IPS DF 4.7 (cell line): Measurements from ENCODE around the gene TANK.
"Not testable (repeated sequence)": the region's sequence is repeated elsewhere in the genome, so short reads cannot be mapped to it uniquely, and the experiment has no call there.

Source experiments
- DNase-seq: peaks from one replicate; pipeline ENCODE4 v3.0.0-alpha.2; 2013; ENCODE audit warnings: low spot score; ENCODE audit errors: extremely low read depth

Gene TANK, protein sequence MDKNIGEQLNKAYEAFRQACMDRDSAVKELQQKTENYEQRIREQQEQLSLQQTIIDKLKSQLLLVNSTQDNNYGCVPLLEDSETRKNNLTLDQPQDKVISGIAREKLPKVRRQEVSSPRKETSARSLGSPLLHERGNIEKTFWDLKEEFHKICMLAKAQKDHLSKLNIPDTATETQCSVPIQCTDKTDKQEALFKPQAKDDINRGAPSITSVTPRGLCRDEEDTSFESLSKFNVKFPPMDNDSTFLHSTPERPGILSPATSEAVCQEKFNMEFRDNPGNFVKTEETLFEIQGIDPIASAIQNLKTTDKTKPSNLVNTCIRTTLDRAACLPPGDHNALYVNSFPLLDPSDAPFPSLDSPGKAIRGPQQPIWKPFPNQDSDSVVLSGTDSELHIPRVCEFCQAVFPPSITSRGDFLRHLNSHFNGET

DNA sequence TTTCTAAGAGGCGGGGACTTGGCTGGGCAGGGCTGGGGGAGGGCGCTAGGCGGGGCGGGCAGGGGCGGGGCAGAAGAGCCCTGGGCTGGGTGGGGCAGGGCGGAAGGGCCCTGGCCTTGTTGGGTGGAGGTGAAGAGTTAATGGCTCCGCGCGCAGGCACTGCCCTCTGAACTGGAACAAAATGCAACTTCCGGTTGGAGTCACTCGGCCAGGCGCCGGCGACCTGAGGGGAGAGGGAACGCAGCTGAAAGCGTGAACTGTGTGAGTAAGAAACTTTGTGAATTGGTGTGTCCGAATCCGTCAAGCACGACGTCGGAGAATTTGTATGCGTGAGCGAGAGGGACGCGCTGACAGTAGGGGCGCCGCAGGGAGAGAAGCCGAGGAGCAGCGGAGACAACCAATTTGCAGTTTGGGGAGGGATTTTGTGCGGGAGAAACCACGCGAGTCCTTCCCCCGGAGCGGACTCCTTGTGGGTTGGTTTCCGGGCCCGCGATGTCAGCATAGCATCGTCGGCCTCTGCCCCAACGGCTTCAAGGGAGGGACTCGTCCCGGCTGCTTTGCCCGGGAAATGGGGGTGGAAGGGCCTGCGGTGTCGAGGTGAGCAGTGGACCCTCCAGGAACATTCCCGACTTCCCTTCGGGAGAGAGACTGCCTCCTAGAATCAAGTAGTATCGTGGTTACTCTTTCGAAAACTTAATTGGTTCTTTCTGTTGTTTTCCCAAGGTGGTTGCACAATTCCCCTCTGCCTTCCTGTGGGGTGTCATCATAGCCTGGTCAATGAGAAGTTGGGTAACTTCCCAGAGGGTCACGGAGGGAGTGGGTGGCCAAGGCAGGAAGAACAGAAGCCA lies at the start of gene TANK:
Gene TANK, plus strand, starts transcription at position 203 of the 848 bp plus-strand sequence. CDS start 19,235 bp downstream, outside the sequence.
- DNase-seq = peak; percentile 82

DNA sequence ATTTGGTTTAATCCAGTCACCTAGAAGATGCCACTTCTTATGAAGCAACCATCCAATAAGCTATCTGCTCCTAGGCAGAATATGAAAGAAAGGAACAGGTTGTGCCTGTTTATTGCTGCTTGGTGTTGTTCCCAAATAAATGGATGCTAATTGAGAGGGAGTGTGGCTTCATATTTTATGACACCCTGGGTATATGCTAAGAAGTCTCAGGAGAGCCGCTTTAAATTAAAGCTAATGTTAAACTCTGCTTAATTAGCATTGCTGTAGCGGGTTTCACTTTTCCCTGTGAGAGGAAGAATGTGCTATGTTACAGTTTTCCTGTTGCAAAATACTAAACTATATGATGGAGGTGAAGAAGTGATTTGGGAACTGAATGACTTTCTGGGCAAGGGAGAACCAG lies 48.7 kb upstream of the TANK start:
- no peak for DNase-seq

DNA sequence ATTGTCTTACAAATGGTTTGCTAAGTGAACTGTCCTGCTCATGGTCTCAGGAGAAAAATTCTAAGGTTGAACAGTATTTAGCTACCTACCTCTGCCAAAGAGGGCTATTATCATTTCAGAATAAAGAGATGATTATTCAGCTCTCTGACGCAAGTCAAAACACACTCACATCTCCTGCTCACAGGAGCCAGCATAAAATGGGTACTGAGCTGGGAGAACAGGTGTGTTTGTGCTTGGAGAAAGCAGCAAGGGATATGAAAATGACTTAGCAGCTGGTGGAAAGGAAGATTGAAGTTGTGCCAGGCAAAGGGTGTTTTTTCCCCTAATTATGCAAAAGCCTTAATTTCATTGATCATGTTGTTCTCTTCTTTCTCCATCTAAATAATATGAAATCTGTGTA lies 47.3 kb upstream of the TANK start:
- no peak for DNase-seq

DNA sequence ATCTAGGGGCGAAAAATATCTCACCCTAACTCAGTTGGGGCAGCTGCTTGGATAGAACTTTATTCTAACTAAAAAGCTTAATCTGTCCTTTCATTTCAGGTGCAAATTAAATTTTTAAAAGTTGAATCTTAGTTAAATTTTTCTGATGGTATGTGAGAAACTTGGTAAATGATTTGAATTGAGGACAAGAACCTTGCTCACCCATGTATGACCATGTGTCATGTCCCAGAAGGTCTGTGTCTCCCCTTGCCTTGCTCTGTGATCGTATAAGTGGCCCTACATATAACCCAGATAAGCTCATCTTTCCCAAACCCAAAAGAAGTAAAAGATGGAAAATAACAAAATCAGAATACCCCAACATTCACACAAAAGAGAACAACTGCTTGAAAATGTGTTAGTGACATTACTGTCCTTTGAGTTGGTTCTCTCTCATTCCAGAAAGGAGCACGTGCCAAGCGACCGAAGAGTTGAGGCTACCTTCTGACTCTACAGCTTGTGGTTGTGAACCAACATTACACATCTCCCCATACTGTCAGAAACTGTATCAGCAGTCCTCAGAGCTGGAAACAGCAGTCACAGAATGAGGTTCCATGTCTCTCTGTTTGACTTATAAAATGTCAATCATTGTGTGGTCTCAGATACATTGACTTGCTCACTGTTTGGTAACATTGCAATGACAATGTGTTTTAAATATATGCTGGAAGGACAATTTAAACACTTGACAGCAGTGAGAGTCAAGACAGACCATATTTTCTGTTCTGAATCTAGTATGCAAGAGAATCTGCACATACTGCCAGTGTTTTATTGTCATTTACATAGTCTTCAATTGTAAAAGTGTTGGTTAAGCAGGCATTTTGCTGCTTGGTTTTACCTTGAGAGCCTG lies 46.3 kb upstream of the TANK start:
- DNase-seq = no peak

DNA sequence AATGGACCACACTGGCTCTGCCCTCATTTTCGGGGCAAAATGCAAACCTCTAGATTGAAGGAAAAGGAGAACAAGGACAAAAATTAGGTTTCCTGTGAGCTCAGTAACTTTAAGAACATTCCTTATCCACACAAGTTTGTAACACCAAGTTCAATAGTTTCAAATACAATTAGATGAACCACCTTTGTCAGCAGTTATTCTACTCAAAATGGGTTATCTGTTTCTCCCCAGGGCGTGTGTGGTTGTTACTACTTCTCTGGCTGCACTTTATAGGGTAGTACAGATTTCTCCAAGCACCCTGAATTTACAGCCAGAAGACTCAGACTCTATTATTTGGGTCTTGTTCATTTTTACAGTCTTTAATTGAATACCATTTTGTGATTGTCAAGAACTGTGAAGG lies 45.0 kb upstream of the TANK start:
- DNase-seq = no peak

DNA sequence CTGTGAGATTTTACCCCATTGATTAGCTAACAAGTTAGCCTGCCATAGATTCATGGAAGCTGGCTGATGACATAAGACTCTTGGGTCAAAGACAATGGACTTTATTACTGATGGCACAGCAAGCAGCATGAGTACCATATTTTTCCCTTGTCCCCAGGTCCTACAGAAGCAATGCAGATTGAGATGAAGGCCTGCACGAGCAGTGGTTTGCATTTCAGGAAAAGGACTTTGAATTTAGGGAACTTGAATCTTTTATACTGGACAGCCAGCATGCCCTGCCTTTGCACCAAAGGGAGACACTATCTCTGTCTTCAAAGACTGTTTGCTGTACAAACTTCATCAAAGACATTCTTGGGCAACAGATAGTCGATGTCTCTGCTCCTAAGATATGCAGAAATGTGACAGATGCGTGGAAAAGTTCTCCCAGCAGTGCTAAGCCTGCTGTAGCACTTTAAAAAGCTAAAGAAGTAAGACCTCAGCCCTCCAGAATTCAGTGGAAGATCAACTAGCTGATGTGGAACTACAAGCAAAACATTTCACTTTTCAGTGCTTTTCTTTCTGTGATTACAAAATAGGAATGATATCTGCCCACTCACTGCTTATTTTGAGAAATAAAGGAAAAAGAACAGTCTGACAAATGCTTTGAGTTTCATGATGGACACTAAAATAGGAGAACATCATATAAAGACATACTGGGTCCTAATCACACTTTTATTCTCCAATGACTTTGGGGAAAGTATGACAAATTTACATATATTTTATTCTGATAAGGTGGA lies 44.4 kb upstream of the TANK start:
- no peak for DNase-seq

DNA sequence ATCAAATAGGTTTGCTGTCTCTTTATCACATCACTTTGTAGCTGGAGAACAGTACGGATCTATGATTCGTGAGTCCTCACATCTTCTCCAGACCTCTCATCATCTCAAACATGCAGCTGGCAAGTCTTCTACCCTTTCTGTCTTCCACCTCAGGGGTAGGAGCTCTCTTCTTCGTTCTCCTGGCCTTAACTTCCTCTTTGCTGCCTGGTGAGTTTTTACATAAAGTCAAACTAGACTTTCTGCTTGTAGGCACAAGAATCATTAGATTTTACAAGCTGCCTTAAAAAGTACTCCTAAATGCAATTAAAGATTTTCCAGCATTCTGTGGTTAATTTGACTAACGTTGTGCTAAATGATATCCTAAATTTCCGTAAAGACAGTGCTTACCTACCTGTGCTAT lies 43.7 kb upstream of the TANK start:
- DNase-seq = no peak

DNA sequence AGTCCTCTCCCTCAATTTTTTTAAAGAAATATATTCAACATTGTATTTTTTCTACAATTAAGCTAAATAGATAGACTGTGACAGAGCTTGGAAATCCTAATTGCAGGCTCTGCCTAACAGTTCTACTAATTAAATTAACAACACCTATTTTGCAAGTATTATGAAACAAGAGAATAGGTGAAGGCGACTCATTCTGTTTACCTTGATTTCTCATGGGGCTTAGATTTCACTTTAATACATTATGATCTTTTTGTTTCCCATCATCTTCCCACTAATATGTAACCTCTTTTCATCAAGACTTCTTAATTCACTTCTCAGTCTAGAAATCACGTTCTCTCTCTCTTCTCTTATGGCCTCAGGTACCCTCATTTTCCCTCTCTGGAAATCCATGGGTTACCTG lies 42.7 kb upstream of the TANK start:
- DNase-seq = no peak

DNA sequence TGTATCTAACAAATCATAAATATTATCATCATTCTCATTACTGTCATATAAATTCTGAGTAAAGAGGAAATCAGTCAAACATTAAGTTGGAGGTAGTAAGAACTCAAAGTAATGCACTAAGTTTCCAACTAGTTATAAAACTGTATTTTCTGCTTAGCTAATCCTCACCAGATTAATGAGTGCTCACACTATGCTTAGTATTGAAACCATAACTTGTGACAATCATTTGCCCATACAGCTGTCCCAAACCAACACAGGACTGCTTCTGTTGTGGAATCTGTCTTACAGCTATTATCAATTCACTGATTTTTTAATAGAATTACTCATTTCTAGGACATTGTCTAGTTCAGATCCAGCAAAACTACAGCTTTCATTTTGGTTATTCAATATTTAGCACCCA lies 41.5 kb upstream of the TANK start:
- no peak for DNase-seq

DNA sequence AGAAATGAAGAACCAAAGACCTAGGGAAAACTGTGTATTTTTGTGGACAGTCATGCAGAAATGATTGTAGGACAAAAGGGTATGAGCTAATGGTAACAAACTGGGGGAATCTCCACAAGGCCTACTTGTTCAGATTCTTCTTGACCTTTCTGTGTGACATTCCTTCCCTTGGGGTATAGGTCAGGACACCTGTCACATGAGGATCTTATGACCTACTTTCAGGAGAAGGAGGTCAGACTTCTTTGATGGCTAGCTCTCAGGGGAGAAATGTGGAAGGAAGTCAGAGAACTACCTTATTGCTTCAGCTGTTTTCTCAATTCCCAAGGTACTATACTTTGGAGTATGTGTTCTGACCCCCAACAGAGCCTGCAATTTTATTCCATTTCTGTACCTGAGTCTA lies 40.7 kb upstream of the TANK start:
- DNase-seq = no peak

DNA sequence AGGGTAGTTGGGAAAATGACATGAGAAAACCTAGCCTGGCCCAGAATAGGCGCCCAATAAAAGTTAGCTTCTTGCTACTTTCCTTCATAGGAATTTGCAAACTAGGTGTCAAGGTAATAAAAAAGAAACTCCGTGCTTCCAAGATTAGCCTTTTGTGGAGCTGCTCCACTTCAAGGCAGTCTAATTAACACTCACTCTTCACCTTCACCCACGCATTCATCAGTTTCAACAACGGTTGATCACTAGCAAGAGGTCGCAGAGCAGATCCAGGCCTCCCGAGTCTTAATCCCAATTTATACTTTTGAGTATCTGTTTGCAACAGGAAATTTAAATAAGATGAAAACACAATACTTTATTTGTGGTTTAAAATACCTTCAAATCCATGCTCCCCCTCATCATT lies 39.5 kb upstream of the TANK start:
- no peak for DNase-seq

DNA sequence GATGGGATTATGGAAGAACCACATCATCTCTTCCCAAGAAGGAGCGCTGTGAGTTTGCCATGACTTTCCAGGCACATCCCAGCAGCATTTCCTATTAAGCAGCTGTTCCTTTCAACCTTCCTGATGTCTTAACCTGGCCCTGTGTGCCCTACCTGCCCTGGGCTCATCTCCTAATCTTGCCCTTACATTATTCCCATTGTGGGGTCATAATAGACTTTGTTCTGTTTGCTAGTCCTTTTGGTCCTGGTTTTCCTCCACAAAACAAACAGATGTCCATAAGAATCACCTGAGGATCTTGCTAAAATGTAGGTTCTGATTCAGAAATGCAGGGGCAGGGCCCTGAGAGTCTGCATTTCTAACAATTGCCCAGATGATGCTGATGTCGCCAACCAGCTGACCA lies 38.6 kb upstream of the TANK start:
- no peak for DNase-seq

DNA sequence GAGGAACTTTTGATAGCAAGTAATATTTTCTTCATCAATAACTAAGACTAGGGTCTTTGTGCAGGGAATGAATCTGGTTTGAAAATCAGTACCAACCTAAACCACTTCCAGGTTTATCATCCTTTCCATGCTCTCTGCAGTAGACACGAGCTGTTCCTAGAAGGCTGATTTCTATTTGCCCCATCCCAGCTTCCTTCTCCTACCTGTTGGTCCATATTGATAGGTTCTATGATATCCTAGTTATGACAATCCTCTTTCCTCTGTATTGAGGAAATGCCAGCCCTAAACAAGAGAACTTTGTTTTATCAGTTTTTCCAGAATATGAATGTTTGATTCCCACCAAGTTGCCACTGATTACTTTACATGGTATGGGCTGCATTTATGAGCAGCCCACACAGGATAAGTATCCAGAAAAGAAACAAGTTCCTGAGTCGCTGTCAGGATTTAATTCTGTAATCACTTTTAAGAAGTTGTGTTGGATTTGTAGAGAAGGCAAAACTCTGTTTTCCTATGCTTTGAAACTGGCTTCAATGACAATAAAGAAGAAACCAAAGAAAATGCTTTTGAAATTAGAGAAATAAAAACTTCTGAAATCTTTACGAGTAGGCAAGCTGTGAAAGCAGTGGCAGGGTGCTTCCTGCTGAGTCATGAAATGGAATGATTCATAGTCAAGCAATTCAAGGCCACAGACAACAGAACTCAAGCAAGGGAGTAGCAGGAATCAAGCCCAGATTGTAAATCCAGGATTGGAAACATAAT lies 37.3 kb upstream of the TANK start:
- peak; percentile 30 for DNase-seq

DNA sequence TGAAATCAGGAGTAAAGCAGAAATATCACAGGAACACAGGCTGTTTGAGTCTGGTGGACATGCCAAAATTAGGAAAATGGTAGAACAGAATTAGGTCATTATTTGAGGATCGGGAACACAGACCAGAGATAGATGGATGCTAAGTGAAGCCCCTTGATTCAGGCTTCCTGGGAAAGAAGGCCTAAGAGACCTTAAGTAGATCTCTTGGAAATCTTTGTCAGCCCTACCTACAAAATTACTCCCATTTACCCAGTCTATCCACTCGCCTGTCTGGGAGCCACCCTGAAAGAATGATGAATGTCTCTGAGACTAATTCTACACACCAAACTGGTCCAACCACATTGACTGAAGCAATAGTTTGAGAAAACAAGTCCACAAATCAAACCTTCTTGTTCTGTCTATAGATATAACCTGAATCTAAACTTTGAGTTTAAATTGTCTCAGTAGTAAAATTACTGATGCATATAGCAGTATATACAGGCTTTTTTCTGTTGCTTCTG lies 36.6 kb upstream of the TANK start:
- no peak for DNase-seq

DNA sequence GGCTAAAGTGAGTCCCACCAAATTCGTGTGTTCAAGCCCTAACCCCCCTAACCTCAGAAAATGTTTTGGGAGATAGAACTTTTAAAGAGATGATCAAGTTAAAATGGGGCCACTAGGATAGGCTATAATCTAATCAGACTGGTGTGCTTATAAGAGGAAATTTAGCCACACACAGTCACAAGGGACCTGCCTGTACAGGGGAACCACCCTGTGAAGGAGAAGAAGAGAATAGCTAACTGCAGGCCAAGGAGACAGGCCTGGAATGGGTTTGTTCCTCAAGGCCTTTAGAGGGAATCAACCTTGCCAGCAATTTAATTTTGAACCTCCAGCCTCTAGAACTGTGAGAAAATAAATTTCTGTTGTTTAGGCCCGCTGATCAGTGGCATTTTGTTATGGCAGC lies 36.0 kb upstream of the TANK start:
- no peak for DNase-seq

DNA sequence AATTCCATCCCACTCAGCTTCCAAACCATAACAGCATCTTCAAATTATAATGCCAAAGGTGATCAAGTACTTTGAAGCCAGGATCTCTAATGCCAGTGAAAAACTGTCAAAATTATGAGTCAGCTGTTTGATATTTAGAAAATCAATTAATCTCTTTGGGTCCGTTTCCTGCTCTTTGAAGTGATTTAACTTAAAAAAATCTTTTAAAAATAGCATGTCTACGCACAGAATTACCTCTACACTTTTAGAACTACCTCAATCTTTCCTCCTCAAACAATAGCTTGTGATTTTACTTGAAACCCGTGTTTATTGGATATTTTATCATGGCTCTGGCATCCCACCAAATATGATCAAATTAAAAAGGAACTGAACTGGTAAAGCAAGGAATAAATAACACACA lies 31.3 kb upstream of the TANK start:
- no peak for DNase-seq

DNA sequence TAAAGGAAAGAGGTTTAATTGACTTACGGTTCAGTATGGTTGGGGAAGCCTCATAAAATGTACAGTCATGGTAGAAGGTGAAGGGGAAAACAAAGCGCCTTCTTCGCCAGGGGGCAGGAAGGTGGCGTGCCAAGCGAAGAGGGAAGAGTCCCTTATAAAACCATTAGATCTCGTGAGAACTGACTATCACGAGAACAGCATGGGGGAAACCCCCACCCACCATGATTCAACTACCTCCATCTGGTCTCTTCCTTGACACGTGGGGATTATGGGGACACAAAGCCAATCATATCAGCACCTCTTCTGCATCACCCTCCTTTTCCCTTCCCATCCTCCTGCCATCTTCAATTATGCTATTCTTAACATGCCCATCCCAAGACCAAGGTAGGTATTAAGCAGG lies 29.9 kb upstream of the TANK start:
- DNase-seq = no peak

DNA sequence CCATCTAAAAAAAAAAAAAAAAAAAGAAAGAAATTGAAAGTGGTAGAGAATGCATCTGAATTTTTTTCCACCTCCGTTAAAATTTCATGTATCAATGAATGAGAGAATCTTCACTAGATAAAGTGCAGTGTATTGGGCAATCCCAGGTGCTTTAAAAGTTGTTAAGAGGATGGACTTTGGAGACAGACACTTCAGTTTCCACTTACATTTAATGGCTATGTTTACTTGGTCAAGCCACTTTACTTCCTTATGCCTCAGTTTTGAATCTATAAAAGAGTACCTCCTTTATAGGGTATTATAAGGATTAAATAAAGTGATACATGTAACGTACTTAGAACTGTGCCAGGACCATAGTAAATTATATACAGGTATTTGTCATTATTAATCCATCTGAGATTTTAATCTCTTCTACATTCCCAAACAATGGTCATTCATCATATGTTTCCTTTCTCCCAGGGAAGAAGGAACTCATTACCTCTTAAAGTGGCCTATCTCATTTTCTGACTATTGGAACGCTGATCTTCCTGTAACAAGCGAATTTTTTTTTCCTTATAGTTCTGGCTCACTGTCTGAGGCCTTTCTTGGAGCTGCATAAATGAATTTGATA lies 29.1 kb upstream of the TANK start:
- DNase-seq = no peak

DNA sequence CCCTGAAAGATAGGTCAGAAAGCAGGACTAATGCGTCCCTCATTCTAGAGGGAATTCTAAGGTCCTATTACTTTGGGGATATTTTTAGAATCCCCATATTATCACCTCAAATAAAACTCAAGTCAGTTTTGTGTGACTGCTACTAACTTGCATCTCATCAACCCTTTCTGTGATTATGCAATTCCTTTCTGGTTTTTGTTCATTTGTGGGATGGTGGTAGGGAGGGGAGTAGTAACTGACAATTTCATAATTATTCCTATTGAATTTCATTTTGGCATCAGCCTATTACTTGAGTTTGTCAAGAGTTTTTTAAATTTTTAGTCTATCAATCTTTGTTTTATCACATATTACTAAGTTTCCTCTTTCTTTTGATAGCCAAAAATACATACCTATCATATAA lies 28.4 kb upstream of the TANK start:
- DNase-seq = no peak

DNA sequence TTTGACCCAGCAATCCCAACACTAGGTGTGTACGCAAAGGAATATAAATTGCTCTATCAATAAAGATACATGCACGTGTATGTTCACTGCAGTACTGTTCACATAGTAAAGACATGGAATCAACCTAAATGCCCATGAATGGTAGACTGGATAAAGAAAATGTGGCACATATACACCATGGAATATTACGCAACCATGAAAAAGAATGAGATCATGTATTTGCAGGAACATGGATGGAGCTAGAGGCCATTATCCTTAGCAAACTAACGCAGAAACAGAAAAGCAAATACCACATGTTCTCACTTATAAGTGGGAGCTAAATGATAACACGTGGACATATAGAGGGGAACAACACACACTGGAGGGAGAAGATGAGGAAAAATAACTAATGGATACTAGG lies 27.8 kb upstream of the TANK start:
- not testable (repeated sequence) for DNase-seq
